OCI-LY3 (cell line): ENCODE results near the gene GCSH.

Experiments used
- H2AFZ ChIP-seq: fragments of 200-600, 300-600 bp; shearing (Covaris generic); 2 replicates; pipeline ENCODE4 v1.6.0; 2014; ENCODE audit warnings: antibody characterized with exemption, low read depth, low read length
- H3K27ac ChIP-seq: fragments of 200-600, 300-600 bp; sonication (generic); 2 replicates; pipeline ENCODE4 v1.5.1; 2014; ENCODE audit warnings: mild to moderate bottlenecking, low read length, moderate library complexity, mixed read lengths
- H3K27me3 ChIP-seq: fragments of 200-600, 300-600 bp; sonication (generic); 2 replicates; pipeline ENCODE4 v1.6.1; 2014; ENCODE audit warnings: low read depth, low read length, mixed read lengths
- H3K36me3 ChIP-seq: fragments of 200-600, 300-600 bp; sonication (generic); replicated peaks from 2 replicates; pipeline ENCODE3; 2014; ENCODE audit warnings: low read depth, low read length, mixed read lengths
- H3K4me1 ChIP-seq: fragments of 300-600, 200-600 bp; sonication (generic); 2 replicates; pipeline ENCODE4 v1.6.1; 2014; ENCODE audit warnings: low read length, mixed read lengths
- H3K4me2 ChIP-seq: fragments of 200-600, 300-600 bp; sonication (generic); 2 replicates; pipeline ENCODE4 v1.6.1; 2014; ENCODE audit warnings: low read length, mixed read lengths
- H3K4me3 ChIP-seq: fragments of 300-600, 200-600 bp; sonication (generic); 2 replicates; pipeline ENCODE4 v1.5.1; 2014; ENCODE audit warnings: antibody characterized with exemption, mild to moderate bottlenecking, low read length, moderate library complexity
- H3K79me2 ChIP-seq: fragments of 300-600, 200-600 bp; shearing (Covaris generic); 2 replicates; pipeline ENCODE4 v1.6.1; 2014; ENCODE audit warnings: mild to moderate bottlenecking, low read length, mixed read lengths
- H3K9ac ChIP-seq: fragments of 300-600, 200-600 bp; shearing (Covaris generic); 2 replicates; pipeline ENCODE4 v1.6.0; 2014; ENCODE audit warnings: mild to moderate bottlenecking, low read length, moderate library complexity
- H3K9me3 ChIP-seq: fragments of 200-600, 300-600 bp; shearing (Covaris generic); 2 replicates; pipeline ENCODE4 v1.6.1; 2014; ENCODE audit warnings: low read length, mixed read lengths; ENCODE audit not compliant: insufficient read depth
- H4K20me1 ChIP-seq: fragments of 200-600, 300-600 bp; sonication (generic); 2 replicates; pipeline ENCODE4 v1.6.1; 2016; ENCODE audit warnings: low read length, mixed read lengths; ENCODE audit not compliant: insufficient read depth
- EZH2phosphoT487 ChIP-seq: fragments of 200-600 bp; shearing (Covaris generic); IDR thresholded peaks from 2 replicates; pipeline ENCODE4 v1.6.1; 2018; ENCODE audit warnings: antibody characterized with exemption, mixed run types, low read depth
- TF ChIP-seq, protein P1 (sequence below): fragments of 200-600, 300-600 bp; sonication (generic); IDR thresholded peaks from 2 replicates; pipeline ENCODE4 v1.5.1; 2014; ENCODE audit warnings: antibody characterized with exemption, low read length, low read depth

The GCSH gene

DNA sequence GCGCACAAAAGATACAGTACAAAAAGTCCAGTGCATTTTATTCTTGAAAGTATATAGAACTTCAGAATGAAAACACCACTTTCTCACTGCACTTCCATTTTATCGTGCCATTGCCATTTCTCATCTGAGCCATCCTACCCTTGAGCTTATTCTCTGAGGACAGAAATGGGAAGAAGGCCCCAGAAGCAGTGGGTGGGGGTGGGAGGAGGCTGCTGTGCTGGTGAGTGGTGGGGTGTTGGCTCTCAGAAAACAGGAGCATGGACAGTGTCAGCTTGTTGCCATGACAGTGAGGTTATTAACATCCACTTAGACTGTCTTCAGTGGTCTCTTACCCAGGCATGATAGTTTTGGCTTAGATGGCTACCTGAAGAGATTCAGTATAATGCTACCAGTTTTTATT, 56.1 kb downstream of the GCSH start:
- peaks cover 10% of the 10 kb centered on the region for H3K4me1 ChIP-seq
- H3K27ac ChIP-seq = no peak overlapping the region
- no peak overlapping the region for H3K9ac ChIP-seq
- H3K79me2 ChIP-seq = peaks cover 35% of the 10 kb centered on the region
- TF ChIP-seq, protein P1, sequence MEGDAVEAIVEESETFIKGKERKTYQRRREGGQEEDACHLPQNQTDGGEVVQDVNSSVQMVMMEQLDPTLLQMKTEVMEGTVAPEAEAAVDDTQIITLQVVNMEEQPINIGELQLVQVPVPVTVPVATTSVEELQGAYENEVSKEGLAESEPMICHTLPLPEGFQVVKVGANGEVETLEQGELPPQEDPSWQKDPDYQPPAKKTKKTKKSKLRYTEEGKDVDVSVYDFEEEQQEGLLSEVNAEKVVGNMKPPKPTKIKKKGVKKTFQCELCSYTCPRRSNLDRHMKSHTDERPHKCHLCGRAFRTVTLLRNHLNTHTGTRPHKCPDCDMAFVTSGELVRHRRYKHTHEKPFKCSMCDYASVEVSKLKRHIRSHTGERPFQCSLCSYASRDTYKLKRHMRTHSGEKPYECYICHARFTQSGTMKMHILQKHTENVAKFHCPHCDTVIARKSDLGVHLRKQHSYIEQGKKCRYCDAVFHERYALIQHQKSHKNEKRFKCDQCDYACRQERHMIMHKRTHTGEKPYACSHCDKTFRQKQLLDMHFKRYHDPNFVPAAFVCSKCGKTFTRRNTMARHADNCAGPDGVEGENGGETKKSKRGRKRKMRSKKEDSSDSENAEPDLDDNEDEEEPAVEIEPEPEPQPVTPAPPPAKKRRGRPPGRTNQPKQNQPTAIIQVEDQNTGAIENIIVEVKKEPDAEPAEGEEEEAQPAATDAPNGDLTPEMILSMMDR = no peak
- no peak for TF ChIP-seq EZH2phosphoT487
- no peak overlapping the region for H2AFZ ChIP-seq
- no peak overlapping the region for H3K4me3 ChIP-seq
- H3K9me3 ChIP-seq = no peaks in the 10 kb centered on the region
- H3K4me2 ChIP-seq = no peak overlapping the region
- peaks cover 13% of the 10 kb centered on the region for H3K36me3 ChIP-seq
- H3K27me3 ChIP-seq = no peaks in the 10 kb centered on the region
- H4K20me1 ChIP-seq = no peaks in the 10 kb centered on the region

DNA sequence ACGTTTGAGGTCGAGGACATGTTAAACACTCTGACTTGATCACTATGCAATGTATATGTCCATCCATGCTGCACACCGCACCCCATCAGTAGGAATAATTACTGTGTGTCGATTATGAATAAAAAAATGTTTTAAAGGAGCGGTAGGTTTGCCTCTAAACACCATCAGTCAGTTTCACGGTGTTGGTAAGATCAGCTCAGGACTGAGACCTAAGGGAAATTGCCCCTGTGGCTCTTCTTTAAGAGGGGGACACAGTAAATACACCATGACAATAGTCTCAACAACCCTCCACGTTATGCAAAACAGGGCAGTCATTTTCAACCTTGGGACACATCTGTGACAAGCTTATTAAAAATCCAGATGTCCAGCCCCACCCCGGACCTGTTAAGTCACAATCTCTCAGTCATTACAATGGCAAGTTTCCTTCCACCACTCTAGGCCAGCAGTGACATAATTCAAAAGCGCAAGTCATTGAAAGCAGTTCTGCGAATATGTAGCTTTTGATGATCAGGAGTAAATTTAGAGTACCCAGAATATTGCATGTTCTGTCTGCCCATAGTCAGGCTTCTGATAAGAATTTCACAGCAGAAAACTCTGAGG, 59.3 kb downstream of the GCSH start:
- peaks cover 35% of the 10 kb centered on the region for H3K79me2 ChIP-seq
- H3K4me1 ChIP-seq = peaks cover 10% of the 10 kb centered on the region
- no peaks in the 10 kb centered on the region for H3K27me3 ChIP-seq
- no peak overlapping the region for H2AFZ ChIP-seq
- no peak overlapping the region for H3K27ac ChIP-seq
- H3K4me3 ChIP-seq = peak overlapping the region; percentile 92
- no peaks in the 10 kb centered on the region for H4K20me1 ChIP-seq
- peak overlapping the region; percentile 88 for H3K4me2 ChIP-seq
- peaks cover 9% of the 10 kb centered on the region for H3K36me3 ChIP-seq
- TF ChIP-seq, protein P1 = no peak
- TF ChIP-seq EZH2phosphoT487 = no peak
- no peaks in the 10 kb centered on the region for H3K9me3 ChIP-seq
- H3K9ac ChIP-seq = peak overlapping the region; percentile 59

DNA sequence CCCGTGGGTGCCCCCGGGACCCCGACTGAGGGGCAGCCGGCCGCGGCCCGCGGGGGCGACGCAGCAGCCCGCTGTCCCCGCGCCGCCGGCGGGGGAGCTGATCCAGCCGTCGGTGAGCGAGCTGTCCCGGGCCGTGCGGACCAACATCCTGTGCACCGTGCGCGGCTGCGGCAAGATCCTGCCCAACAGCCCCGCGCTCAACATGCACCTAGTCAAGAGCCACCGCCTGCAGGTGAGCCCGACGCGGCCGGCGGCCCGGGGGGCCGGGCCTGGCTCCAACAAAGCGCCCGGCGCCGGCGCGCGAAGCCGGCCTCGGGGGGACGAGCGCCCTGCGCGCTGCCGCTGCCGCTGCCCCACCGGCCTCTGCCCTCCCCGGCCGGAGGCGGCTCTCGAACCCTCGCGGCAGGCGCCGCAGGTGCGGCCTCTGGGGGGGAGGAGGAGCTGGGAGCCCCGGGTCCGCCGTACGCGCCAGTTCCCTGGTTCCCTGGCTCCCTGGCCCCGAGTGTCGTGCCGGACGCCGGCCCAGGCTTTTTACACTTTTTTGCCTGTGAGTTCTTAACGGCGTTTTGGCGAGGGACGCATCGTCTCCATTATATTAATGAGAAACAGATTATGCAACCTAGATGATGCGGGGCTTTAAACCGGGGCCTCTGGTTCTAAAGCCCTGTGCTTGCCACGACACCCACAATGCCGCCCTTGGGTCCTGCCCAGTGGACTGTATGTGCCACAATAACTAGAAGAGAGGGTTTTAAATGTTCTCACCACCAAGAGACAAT, 60.0 kb downstream of the GCSH start:
- Histone ChIP-seq H3K36me3 (peaks cover 3% of the 10 kb centered on the region), H3K27ac (no peak overlapping the region), H3K79me2 (peaks cover 35% of the 10 kb centered on the region), H3K27me3 (no peaks in the 10 kb centered on the region), H3K4me2 (peak overlapping the region; percentile 88), H3K9me3 (no peaks in the 10 kb centered on the region), H4K20me1 (no peaks in the 10 kb centered on the region), H2AFZ (no peak overlapping the region; the same call in 1 of the 2 replicates), H3K9ac (peak overlapping the region; percentile 59), H3K4me1 (peaks cover 10% of the 10 kb centered on the region), H3K4me3 (peak overlapping the region; percentile 92)
- no peak for TF ChIP-seq EZH2phosphoT487
- TF ChIP-seq, protein P1 = no peak

DNA sequence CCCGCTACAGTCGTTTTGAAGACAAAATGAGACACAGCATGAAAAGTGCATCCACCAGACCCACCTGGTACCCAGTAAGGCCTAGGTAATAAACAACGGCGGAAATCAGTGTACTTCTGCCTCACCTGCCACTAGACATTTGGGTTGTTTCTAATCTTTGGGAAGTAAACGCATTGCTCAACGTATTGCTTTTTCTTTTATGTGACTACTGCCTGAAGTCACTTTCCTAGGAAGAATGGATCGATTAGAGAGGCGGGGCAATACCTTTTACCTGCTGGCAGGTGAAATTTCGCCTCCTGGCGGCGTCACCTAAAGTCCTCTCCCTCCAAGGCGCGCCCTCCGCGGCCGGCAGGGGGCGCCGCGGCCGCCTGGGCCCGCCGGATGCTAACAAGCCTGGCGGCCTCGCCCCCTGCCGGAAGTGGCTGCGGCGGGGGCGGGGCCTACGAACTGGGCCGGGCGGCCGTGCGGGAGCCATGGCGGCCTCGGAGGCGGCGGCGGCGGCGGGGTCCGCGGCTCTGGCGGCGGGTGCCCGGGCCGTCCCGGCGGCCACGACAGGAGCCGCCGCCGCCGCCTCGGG, 60.7 kb downstream of the GCSH start, which contains the start of gene ATMIN:
Gene ATMIN, plus strand, starts transcription at position 445 of the 577 bp plus-strand sequence. Its CDS starts 29 bp downstream, at position 474.
- Histone ChIP-seq H3K36me3 (peaks cover 3% of the 10 kb centered on the region), H3K4me1 (peaks cover 10% of the 10 kb centered on the region), H3K4me3 (peak within 1 kb of the TSS; percentile 92), H4K20me1 (no peaks in the 10 kb centered on the region), H3K79me2 (peaks cover 35% of the 10 kb centered on the region), H3K27ac (no peak within 1 kb of the TSS), H3K9ac (peak within 1 kb of the TSS; percentile 59), H2AFZ (peak within 1 kb of the TSS; percentile 4; the same call in 1 of the 2 replicates), H3K4me2 (peak within 1 kb of the TSS; percentile 88), H3K27me3 (no peaks in the 10 kb centered on the region), H3K9me3 (no peaks in the 10 kb centered on the region)
- TF ChIP-seq EZH2phosphoT487 = no peak
- TF ChIP-seq, protein P1 = peak; percentile 98
